ENCODE results near the gene VAMP8.

VAMP8 gene

DNA sequence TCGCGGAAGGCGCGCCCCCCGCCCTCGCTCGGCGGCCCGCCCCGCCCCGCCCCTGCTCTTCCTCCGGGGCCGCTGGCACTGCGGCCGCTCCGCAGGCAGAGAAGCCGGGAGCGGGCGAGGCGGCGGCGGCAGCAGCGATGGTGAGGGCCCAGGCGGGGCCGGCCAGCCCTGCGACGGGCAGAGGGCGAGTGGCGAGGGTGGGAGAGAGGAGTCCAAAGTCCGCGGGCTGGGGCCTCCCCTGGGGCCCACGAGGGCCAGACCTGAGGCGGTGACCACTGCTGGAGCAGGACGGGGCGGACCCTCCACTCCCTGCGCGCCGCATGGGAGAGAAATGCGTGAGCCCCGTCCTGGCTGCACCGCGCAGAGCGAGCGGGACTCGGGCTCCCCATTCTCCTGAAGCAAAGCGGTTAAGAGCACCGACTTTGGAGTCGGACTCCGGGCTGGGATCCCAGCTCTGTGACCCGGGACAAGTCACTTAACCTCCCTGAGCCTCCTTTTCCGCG is 7.0 kb downstream of the VAMP8 start, which contains the start of gene VAMP5:
Gene VAMP5 (plus strand): TSS at position 78 of the 503 bp plus-strand sequence. CDS start 60 bp downstream, at position 138.
- H3K27ac ChIP-seq = no peak within 1 kb of the TSS
- no peak for TF ChIP-seq ZFX (IDR thresholded peaks at IDR 0.05)
- TF ChIP-seq, protein P1, sequence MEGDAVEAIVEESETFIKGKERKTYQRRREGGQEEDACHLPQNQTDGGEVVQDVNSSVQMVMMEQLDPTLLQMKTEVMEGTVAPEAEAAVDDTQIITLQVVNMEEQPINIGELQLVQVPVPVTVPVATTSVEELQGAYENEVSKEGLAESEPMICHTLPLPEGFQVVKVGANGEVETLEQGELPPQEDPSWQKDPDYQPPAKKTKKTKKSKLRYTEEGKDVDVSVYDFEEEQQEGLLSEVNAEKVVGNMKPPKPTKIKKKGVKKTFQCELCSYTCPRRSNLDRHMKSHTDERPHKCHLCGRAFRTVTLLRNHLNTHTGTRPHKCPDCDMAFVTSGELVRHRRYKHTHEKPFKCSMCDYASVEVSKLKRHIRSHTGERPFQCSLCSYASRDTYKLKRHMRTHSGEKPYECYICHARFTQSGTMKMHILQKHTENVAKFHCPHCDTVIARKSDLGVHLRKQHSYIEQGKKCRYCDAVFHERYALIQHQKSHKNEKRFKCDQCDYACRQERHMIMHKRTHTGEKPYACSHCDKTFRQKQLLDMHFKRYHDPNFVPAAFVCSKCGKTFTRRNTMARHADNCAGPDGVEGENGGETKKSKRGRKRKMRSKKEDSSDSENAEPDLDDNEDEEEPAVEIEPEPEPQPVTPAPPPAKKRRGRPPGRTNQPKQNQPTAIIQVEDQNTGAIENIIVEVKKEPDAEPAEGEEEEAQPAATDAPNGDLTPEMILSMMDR (conservative IDR thresholded peaks at IDR 0.05) = no peak

DNA sequence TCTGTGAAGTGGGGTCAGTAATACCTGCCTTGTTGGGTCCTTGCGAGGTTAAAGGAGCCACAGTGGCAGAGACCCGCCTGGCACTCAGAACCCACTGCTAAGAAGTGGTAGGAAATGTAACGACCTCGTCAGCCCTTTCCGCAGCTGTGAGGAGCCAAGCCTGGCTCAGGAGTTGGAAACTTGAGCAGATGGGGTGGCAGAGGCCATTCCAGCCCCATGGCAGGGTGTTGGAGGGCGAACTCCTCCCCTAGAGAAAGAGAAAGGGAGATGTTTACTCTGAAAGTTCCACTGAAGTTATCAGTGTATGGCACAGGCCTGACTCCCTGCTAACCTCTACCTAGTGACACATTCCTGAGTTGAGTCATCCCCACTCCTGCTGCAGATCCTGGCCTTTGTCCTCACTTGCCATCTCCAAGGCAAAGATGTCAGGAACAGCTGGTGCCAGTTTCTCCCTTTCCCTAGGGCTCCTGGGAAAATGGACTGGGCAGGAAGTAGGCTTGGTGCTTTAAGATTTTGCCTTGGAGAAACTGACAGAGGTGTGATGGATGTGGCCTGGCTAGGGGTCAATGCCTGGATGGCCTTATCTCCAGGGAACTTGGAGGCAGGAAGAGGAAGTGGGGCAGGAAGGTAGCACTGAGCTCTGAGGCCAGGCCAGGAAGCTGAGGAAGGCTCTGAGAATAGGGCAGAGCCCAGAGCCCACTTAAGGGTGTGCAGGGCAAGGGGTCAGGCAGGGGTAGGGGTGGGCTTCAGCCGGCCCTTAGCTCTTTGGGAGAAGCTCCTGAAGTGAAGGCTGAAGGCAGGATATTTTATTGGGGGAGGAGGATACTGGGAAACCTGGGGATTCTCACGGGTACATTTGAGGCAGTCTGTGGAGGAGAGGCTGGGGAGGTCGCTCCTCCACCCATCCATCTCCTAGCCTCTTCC is 7.7 kb downstream of the VAMP8 start:
- H3K27ac ChIP-seq = no peak overlapping the region
- TF ChIP-seq, protein P1 (conservative IDR thresholded peaks at IDR 0.05) = no peak

DNA sequence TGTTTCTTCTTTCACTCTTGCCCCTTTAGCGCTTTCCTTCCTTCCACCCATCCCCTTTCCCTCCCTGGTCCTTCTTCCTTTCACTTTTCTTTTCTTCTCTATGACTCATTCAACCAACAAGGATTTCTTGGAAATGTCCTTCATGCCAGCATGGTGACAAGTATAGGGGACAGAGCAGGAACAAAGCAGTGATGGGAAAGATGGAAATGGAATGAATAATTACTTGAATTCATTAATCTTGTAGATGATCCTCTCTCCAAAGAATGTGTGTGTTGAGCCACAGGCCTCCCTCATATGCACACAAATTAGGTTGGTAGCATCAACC is 8.4 kb downstream of the VAMP8 start:
- H3K27ac ChIP-seq = no peak overlapping the region
- no peak for TF ChIP-seq ZFX (IDR thresholded peaks at IDR 0.05)
- TF ChIP-seq, protein P1 (conservative IDR thresholded peaks at IDR 0.05) = no peak

DNA sequence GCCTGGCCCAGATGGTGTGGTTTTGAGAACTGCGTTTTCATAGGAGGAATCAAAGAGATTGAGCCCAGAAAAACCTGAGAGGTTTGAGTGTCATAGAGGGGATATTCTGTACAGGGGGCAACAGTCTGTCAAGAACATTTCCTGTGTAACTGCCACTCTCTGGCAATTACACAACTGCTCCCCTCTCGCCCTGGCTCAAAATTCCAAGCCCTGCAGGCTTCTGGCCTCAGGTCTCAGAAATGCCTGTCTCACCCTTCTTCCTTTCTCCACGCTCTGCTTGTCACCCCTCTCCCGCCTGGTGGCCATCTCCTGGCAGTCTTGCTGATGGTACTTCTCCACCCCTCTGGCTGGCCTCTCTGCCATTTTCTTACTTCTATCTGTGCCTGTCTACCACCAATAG is 10.8 kb downstream of the VAMP8 start:
- H3K27ac ChIP-seq = no peak overlapping the region
- TF ChIP-seq, protein P1 (conservative IDR thresholded peaks at IDR 0.05) = no peak
- no peak for TF ChIP-seq ZFX (IDR thresholded peaks at IDR 0.05)

DNA sequence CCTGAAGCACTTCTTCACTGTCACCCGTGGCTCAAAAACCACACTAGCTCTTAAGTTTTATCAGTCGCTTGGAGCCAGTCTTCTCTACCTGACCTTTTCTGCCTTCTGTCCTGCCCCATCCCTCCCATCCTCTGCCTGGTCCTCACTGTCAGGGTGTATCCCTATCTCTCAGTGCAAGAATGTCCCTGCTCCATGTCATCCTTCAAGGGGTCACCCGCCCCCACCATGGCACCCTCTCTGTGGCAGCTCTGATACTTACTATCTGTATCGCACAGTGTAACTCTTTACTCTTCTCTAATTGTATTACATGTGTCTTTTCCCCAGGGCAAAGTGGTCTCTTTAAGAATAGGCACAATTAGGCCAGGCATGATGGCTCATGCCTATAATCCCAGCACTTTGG is 11.3 kb downstream of the VAMP8 start:
- no peak overlapping the region for H3K27ac ChIP-seq
- TF ChIP-seq, protein P1 (conservative IDR thresholded peaks at IDR 0.05) = no peak
- TF ChIP-seq ZFX (IDR thresholded peaks at IDR 0.05) = no peak

DNA sequence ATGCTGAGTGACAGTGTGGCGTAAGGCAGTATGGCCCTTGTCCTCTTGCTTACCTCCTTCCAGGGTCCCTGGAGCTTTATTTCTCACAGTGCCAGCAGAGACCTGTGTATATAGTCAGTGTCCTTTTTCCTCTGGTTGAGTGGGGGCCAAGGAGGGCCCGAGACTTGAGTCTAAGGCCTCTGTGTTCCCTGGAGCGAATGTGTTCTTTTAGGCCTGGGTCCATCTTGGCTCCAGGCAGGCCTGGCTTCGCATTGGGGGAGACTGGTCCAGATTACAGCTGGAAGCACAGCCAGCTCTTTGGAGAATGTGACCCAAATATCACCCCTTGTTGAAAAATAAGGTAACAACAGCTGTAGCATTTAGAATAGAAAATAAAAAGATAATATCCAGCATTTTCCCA is 11.8 kb downstream of the VAMP8 start:
- H3K27ac ChIP-seq = no peak overlapping the region
- no peak for TF ChIP-seq ZFX (IDR thresholded peaks at IDR 0.05)
- TF ChIP-seq, protein P1 (conservative IDR thresholded peaks at IDR 0.05) = no peak

DNA sequence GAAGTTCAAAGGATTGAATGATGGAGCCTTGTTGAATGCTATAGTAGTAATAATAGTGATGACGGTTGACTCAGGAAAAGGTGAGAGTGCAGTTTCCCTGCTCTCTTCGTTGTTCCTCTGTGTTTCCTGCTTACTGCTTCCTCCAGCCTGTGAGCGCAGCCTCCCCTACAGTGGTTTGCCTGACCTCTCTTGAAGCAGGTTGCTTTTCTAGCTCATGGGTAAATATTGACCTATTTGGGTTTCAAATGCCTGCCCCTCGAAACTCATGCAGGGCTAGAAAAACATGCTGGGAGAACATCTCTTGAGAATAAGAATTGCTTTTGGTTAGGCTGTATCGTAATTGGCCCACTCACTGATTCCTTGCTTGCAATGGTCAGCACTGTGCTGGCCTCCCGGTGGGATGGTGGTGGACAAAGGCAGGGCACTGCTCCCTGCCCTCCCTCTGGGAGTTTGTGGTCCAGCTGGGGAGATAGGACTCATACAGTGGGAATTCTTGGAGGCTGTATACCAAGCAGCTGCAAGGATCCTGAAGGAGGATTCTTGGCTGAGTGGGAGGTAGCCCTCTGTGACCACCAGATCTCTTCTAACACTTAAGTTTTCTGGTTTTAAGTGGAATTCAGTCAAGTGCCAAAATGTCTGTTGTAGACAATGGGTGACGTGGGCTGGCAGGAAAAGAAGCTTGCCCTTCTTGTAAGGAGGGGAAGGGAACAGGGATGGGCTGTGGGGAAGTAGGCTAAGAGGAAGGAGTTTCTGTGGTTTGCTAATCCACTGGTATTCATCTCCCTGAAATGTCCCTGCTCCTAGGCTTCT is 12.8 kb downstream of the VAMP8 start:
- TF ChIP-seq ZFX (IDR thresholded peaks at IDR 0.05) = no peak
- TF ChIP-seq, protein P1 (conservative IDR thresholded peaks at IDR 0.05) = no peak
- H3K27ac ChIP-seq = no peak overlapping the region
